Activated T-cell treated with anti-CD3 and anti-CD28 coated beads, Interleukin-2, amount 50 U/mL, for 24 hours (primary cell): ENCODE measurements around the gene FAM111B.

Source experiments
- DNase-seq: peaks from one replicate; pipeline ENCODE4 v3.0.0-alpha.2; 2020
- H3K27ac Mint-ChIP-seq: 2 replicates; pipeline ENCODE4 v1.8.0; 2020; ENCODE audit warnings: mild to moderate bottlenecking, mixed read lengths
- H3K27me3 Mint-ChIP-seq: 2 replicates; pipeline ENCODE4 v1.8.0; 2020; ENCODE audit warnings: mixed read lengths
- H3K36me3 Mint-ChIP-seq: 2 replicates; pipeline ENCODE4 v1.8.0; 2020; ENCODE audit warnings: low read depth, mixed read lengths
- H3K4me1 Mint-ChIP-seq: 2 replicates; pipeline ENCODE4 v1.8.0; 2020; ENCODE audit warnings: low read depth, mixed read lengths
- H3K4me3 Mint-ChIP-seq: 2 replicates; pipeline ENCODE4 v1.8.0; 2020; ENCODE audit warnings: mild to moderate bottlenecking, moderate library complexity, mixed read lengths
- H3K9me3 Mint-ChIP-seq: 2 replicates; pipeline ENCODE4 v1.8.0; 2020; ENCODE audit warnings: mixed read lengths

Gene FAM111B

GRCh38 chr11:59164028-59164427 lies 57.0 kb downstream of the FAM111B start:
- no peak for DNase-seq
- no peak overlapping the region for H3K4me3 Mint-ChIP-seq
- no peak overlapping the region for H3K27ac Mint-ChIP-seq
- peaks cover 21% of the 10 kb centered on the region for H3K27me3 Mint-ChIP-seq
- no peaks in the 10 kb centered on the region for H3K9me3 Mint-ChIP-seq
- no peaks in the 10 kb centered on the region for H3K36me3 Mint-ChIP-seq
- no peaks in the 10 kb centered on the region for H3K4me1 Mint-ChIP-seq

- H3K27me3 Mint-ChIP-seq = peaks cover 21% of the 10 kb centered on the region
- no peak within 1 kb of the TSS for H3K27ac Mint-ChIP-seq
- H3K36me3 Mint-ChIP-seq = no peaks in the 10 kb centered on the region
- peaks cover 16% of the 10 kb centered on the region for H3K4me1 Mint-ChIP-seq
- H3K9me3 Mint-ChIP-seq = no peaks in the 10 kb centered on the region
- peak; percentile 91 for DNase-seq
- peak within 1 kb of the TSS; percentile 72 for H3K4me3 Mint-ChIP-seq
These were observed 64.7 kb downstream of the FAM111B start, which contains the start of gene DTX4 for GRCh38 chr11:59171508-59172322. TSS of gene DTX4 (plus strand) at chr11:59172132. CDS start at chr11:59172596, 464 bp downstream.

- Mint-ChIP-seq H3K4me3 (peak overlapping the region; percentile 72), H3K9me3 (no peaks in the 10 kb centered on the region), H3K27ac (no peak overlapping the region), H3K27me3 (peaks cover 21% of the 10 kb centered on the region), H3K36me3 (no peaks in the 10 kb centered on the region), H3K4me1 (peaks cover 16% of the 10 kb centered on the region)
- DNase-seq = peak; percentile 54
These were observed 65.5 kb downstream of the FAM111B start for GRCh38 chr11:59172345-59173079.

- Mint-ChIP-seq H3K4me1 (peaks cover 16% of the 10 kb centered on the region), H3K27me3 (peaks cover 21% of the 10 kb centered on the region), H3K9me3 (no peaks in the 10 kb centered on the region), H3K36me3 (no peaks in the 10 kb centered on the region), H3K27ac (no peak overlapping the region), H3K4me3 (peak overlapping the region; percentile 72)
- peak; percentile 53 for DNase-seq
These were observed 66.3 kb downstream of the FAM111B start for GRCh38 chr11:59173080-59173963.

- Mint-ChIP-seq H3K27me3 (peaks cover 21% of the 10 kb centered on the region), H3K27ac (no peak overlapping the region), H3K9me3 (no peaks in the 10 kb centered on the region), H3K36me3 (no peaks in the 10 kb centered on the region), H3K4me1 (peaks cover 16% of the 10 kb centered on the region), H3K4me3 (no peak overlapping the region)
- no peak for DNase-seq
These were observed 67.1 kb downstream of the FAM111B start for GRCh38 chr11:59173964-59174663.

- H3K4me1 Mint-ChIP-seq = peaks cover 16% of the 10 kb centered on the region
- H3K36me3 Mint-ChIP-seq = no peaks in the 10 kb centered on the region
- DNase-seq = no peak
- H3K27me3 Mint-ChIP-seq = peaks cover 21% of the 10 kb centered on the region
- no peak overlapping the region for H3K4me3 Mint-ChIP-seq
- no peak overlapping the region for H3K27ac Mint-ChIP-seq
- peaks cover 4% of the 10 kb centered on the region for H3K9me3 Mint-ChIP-seq
These were observed 67.6 kb downstream of the FAM111B start for GRCh38 chr11:59174664-59175033.

- peaks cover 21% of the 10 kb centered on the region for H3K27me3 Mint-ChIP-seq
- H3K4me3 Mint-ChIP-seq = no peak overlapping the region
These were observed 68.1 kb downstream of the FAM111B start for GRCh38 chr11:59175091-59175501.

GRCh38 chr11:59176330-59176729 lies 69.3 kb downstream of the FAM111B start:
- no peak overlapping the region for H3K27ac Mint-ChIP-seq
- peaks cover 6% of the 10 kb centered on the region for H3K9me3 Mint-ChIP-seq

More at GRCh38 chr11:59175091-59175501, 68.1 kb downstream of the FAM111B start:
- Mint-ChIP-seq H3K4me1 (peaks cover 16% of the 10 kb centered on the region), H3K36me3 (no peaks in the 10 kb centered on the region), H3K9me3 (peaks cover 6% of the 10 kb centered on the region), H3K27ac (no peak overlapping the region)
- DNase-seq = no peak

More at GRCh38 chr11:59176330-59176729, 69.3 kb downstream of the FAM111B start:
- Mint-ChIP-seq H3K4me1 (peaks cover 16% of the 10 kb centered on the region), H3K27me3 (peaks cover 21% of the 10 kb centered on the region), H3K36me3 (no peaks in the 10 kb centered on the region), H3K4me3 (no peak overlapping the region)
- DNase-seq = no peak
